Measurements from ENCODE around the gene ATM. TPM values are rescaled to one million over a fixed set of nuclear protein-coding genes. Genes with fewer than 3 reads are reported as not detected.

The ATM gene
- polyA plus RNA-seq, 4 donors = 51.4 to 108 (median 68.5) TPM

Other genes with a start within 250 kb of the ATM start
- 10 to 100 TPM; 41.1 to 47.8 (median 44.1) TPM for gene CUL5, start 214.2 kb upstream of the ATM start, polyA plus RNA-seq (ENCODE audit: insufficient read length in 4 of 4)
- gene ACAT1, start 101.5 kb upstream of the ATM start, polyA plus RNA-seq (ENCODE audit: insufficient read length in 4 of 4) = 100 to 1,000 TPM in 2 of 4 donors, 10 to 100 TPM in 2; 65.1 to 126 (median 93.9) TPM
- 10 to 100 TPM; 17.4 to 20.0 (median 19.3) TPM for gene NPAT, start 429 bp upstream of the ATM start, polyA plus RNA-seq (ENCODE audit: insufficient read length in 4 of 4)
- gene C11orf65, start 244.5 kb downstream of the ATM start, polyA plus RNA-seq (ENCODE audit: insufficient read length in 4 of 4) = 1 to 10 TPM; 1.3 to 3.1 (median 2.7) TPM

All from left renal cortex interstitium (tissue), 4 donors.